Activated CD4-positive, alpha-beta T cell treated with anti-CD3 and anti-CD28 coated beads for 4 hours (primary cell): ENCODE results near the gene OR5B3.
"Not testable (repeated sequence)": the region's sequence is repeated elsewhere in the genome, so short reads cannot be mapped to it uniquely, and the experiment has no call there.

Source experiments
- DNase-seq, 2 donors: peaks; one replicate each; pipeline ENCODE4 v3.0.0-alpha.2; 2020

The OR5B3 gene

DNA sequence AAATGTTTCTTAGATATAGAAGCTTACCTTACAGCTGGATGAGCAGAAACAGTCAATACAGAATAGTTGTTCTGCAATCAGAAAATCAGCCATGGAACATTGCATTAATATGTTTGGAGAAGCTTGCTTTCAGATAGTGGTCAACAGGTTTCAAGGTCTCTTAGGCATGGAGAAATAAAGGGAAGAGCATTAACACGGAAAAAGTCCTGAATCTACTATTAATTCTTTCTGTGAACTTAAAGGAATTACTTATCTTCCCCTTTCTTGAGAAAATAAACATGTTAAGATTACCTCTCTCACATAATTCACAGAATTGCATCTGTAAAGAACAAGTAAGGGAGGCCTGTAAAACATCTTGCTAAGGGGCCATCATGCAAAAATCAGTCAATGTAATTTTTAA lies at the start of gene OR5B3:
Gene OR5B3, minus strand, starts transcription at position 101 of the 400 bp plus-strand sequence. CDS start 3,465 bp downstream, outside the sequence.
- no peak for DNase-seq

- no peak for DNase-seq
Measured at GRCh38 chr11:58451585-58451984, 44.9 kb upstream of the OR5B3 start.

DNA sequence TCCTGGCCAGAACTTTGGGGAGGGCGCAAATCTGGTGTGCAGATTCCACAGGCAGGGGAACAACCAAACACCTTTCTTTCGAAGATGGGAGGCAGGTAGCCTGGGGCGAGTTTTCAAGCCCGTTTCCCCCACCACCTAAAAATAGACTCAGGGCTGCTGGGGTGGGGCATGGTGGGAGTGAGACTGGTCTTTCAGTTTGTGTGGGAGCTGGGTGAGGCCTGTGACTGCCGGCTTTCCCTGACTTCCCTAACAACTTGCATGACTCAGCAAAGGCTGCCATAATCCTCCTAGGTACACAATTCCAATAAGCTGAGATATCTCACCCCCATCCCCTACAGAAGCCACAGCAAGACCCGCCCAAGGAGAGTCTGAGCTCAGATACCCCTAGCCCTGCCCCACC lies 39.6 kb upstream of the OR5B3 start:
- DNase-seq = no peak

- DNase-seq = no peak
Measured at GRCh38 chr11:58444300-58444699, 37.6 kb upstream of the OR5B3 start.

DNA sequence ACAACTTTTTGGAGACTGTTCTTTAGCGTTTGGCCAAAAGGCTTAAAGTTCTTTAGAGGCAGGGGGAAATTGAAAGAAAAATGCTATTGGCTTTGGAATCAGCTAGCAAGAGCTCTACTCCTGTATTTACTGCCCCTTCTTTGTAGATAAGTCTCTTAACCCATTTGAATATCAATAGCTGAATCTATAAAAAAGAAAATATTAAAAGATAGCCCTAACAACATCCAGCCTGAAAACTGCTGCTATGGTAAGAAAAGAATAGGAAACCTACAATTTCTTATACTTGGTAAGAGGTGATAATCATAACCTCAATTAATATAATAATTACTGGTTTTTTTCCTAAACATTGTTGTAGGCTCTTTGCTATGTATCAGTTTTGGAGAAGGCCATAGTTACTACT lies 35.5 kb upstream of the OR5B3 start, which contains the start of gene OR5B12:
Gene OR5B12, minus strand, starts transcription at position 101 of the 400 bp plus-strand sequence. CDS start 2,085 bp downstream, outside the sequence.
- DNase-seq = no peak

DNA sequence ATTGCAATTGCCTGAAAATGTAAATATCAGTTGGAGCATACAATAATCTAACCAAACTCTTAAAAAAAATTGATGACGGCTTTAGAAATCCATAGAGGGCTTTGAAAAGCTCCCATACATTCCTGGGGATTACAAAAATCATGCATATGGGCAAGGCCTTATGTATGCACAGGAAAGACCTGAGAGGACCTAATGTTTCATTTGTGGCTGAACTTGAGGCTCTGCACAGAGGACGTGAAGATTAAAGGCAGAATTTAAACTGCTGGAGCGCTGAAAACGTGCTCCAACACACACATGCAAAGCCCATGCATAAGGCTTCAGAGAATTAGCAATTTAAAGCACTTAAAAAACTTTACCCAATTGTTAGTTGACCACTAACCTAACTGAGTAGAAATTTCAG lies 31.8 kb upstream of the OR5B3 start:
- DNase-seq = no peak

DNA sequence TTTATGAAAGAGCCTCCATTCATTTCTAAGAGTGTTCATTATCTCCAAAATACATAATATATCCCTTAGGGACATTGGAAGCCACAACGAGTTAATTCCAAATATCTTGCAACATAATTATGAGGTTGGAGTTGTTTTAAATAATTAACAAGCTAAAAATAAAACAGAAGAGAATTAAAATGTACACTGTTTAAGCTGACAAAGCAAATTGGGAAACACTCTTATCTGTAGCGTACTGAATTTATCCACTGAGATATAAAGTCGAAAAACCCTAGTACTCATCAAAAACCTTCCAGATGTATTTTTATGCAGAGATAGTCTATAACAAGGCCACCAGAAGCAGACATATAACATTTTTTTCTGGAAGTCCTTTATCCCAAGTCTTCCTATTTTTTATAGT lies 27.5 kb upstream of the OR5B3 start:
- DNase-seq = no peak

DNA sequence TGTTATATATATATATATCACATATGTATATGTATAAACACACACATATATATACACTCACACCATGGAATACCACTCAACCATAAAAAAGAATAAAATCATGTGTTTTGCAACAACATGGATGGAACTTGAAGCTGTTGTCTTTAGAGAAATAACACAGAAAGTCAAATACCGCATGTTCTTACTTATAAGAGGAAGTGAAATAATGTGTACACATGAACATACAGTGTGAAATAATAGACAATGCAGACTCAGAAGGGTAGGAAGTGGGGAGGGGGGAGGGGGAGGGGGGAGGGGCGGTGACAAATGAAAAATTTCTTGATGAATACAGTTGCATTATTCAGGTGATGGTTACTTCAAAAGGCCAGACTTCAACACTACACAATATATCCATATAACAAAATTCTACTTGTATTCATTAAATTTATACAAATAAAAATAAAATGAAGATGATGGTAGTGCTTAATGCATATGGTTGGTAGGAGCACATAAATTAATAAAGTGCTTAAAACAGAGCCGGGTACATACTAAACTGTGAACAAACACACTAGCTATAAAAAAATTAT lies 27.0 kb upstream of the OR5B3 start:
- no peak for DNase-seq

- no peak for DNase-seq
Measured at GRCh38 chr11:58429273-58429672, 22.6 kb upstream of the OR5B3 start.

- no peak for DNase-seq
Measured at GRCh38 chr11:58428021-58428420, 21.3 kb upstream of the OR5B3 start, which contains the start of gene OR5B2. TSS of gene OR5B2 (minus strand) at chr11:58428121. CDS start at chr11:58423261, 4,860 bp downstream.

GRCh38 chr11:58399622-58400021 lies 7.1 kb downstream of the OR5B3 start:
- not testable (repeated sequence) for DNase-seq

GRCh38 chr11:58395581-58395980 lies 11.1 kb downstream of the OR5B3 start:
- DNase-seq = no peak

- no peak for DNase-seq
Measured at GRCh38 chr11:58394195-58394594, 12.5 kb downstream of the OR5B3 start.

DNA sequence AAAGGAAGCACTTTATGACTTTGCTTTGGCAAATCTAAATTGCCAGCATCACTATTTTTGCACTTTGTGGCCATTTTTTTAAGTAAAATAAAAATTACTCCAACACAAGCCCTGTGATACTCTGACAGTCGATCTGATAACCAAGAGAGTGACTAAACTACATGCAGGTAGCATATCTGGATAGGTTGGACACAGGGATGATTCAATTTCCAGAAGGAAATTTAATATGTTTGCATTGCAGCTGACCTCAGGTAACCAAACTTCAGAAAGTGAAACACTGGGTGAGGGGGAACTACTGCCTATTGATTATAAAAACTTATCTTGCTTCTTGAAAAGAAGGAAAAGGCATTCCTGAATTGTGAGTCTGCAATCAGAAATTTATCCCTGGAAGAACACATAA lies 13.9 kb downstream of the OR5B3 start:
- DNase-seq = no peak

DNA sequence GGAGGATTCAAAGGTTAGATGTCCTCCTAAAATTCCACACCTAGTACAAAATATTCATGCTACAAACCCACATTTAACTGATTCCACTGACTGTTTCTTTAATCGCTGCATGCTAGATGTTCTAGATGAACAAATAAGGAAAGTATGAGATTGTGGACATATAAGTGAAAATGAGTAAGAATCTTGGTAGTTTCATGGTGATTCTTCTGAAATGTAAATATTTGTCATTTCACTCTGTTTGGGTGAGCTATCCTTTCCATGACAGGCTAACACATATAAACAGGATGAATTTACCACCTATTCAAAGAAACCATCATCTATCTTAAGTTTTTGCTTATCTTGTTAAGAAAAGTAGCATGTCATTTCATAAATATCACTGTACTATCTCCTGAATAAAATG lies 14.8 kb downstream of the OR5B3 start:
- DNase-seq = no peak

- DNase-seq = no peak
Measured at GRCh38 chr11:58390551-58391063, 16.1 kb downstream of the OR5B3 start.

- DNase-seq = no peak
Measured at GRCh38 chr11:58358969-58359368, 47.7 kb downstream of the OR5B3 start, which contains the start of gene OR5B17. TSS of gene OR5B17 (minus strand) at chr11:58359069. CDS start at chr11:58359069, 0 bp downstream.

DNA sequence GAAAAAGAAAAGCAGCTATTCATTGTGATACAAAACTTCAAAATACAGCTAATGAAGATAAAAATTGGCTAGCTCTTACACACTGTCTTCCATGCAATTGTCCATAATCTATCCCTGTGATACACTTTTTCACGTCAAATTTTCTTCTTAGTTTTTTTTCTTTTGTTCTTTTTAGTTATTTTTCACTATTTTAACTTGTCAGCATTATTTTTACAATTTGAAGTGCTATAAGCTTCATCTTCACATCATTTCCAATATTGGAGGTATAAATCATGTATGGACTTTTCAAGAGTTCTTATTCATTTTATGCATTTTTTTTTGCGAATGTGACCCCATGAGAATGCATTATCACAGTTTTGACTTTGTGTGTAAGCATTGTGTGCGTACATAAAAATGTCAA lies 51.9 kb downstream of the OR5B3 start:
- no peak for DNase-seq
